GM21528 (cell line): ENCODE results near the gene UVRAG.

ENCODE experiments used
- ATAC-seq: cut with Tn5 transposase; IDR thresholded peaks from one replicate; pipeline ENCODE4 v1.9.1; 2021; ENCODE audit warnings: mild to moderate bottlenecking, moderate library complexity; ENCODE audit not compliant: unreplicated experiment, low FRiP score

UVRAG gene

DNA sequence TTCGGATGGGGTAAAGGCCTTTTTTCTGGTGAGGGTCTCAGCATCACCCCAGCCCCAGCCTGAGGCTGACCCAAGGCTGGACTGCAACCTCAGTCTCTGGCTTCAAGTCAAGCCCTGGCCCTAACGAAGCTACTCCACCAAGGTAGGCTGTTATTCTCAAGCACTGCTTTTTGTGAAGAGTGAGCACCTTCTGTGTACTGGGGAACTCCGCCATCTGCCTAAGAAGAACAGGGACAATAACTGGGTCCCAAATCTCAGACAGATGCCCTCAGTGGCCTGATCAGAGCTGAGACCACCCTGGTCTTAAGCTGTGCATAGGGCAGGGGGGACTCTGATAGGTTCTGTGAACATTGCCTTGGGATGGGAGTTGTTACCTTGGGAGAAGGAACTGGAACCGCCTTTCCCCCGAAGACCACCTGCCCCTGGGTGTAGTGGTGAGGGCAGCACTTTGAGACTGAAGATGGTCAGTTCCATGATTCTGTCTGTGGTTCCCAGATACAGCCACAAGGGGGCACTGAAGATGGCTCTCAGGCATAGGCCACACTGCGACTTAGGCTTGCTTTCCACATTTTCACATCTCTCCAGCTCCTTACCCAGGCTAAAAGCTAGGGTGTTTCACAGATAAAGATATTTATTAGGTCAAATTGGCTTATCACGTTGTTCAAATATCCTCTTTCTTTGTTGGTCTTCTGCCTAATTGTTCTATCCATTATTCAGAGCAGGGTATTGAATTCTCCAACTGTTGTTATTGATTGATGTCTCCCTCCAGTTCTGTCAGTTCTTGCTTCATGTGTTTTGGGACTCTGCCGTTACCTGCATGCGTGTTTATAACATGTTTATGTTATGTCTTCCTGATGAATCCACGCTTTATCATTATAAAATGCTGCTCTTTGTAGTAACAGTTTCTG is 11.8 kb upstream of the UVRAG start:
- ATAC-seq: peak; percentile 62

DNA sequence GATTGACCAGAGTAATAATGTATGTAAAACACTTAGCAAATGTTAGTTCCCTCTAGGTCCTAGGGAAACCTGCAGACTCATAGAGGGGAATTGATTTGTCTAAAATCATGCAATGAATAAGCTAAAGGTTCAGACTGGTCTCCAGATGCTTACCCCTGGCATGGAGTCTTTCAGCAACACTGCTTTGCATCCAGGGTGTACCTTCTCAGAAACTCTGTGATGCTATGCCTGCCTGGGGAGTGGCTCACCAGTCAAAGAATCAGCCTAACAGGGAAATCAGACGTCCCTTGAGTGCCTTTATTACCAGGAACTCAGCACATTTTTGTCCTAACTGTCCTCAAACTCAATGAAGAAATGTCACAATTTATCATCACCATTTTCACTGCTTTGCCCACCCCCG is 5.9 kb upstream of the UVRAG start:
- ATAC-seq: no peak

DNA sequence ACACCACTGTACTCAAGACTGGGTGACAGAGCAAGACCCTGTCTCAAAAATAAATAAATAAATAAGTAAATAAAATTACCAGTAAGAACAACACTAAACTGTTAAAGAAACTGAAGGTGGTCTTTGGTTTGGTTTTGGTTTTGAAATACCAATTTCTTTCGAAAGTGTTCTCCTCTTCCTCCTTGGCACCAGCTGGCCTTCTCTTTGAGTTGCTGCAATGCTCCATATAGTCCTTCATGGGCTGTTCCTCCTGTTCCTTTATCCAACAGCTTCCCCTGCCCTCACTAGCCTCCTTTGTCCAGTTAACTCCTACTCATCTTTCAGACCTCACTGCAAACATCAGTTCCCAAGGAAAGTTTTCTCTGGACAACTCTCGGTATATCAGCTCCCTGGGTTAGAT is 5.0 kb upstream of the UVRAG start:
- no peak for ATAC-seq

DNA sequence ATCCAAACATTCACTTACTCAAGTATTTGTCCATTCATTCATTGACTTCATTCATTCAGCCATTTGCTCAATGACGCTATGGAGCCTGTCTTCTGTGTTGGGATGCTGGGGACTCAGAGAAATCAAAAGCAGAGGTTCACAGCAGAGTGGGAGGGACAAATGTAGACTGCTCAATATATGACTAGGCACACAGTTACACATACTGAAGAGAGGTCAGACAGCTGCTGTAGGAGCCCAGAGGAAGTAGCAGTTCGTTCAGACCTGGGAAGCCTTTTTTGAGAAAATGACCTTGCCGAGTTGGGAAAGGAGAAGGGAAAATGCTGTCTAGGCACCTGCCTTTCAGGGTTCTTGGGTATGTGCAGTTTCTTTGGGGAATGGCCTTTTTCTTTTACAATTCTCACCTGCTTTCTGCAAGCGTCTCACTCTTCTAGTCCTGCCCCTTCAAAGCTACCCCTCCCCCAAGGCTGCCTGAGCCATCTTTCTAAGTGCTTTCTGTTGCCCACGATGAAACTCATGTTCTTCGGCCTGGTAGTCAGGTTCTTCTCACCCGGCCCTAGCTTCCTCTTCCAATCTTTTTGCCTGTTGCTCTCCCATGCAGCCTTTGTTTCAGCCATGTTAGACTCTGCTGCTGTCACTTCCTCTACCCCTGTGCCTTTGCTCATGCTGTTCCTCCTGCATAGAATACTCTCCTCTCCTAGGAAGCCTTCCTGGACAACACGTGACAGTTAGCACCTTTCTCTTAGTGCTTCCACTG is 4.2 kb upstream of the UVRAG start:
- no peak for ATAC-seq

DNA sequence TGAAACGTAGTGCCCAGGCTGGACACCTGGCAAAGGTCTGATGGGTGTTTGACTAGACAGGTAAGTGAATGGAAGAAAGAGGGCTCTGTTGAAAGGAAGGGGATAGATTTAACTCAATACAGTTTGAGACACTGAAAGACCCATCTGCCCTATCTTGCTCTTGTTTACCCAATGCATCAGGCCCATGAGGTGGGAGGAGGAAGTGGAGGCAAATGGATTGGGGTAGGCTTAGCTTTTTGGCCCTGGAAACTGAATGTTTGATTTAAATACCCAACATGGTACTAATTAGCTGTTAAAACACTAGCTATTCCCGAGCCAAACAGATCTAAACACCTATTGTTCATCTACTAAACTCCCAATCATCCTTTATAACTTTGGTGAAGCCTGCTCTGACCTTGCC is 3.5 kb upstream of the UVRAG start:
- ATAC-seq: no peak

DNA sequence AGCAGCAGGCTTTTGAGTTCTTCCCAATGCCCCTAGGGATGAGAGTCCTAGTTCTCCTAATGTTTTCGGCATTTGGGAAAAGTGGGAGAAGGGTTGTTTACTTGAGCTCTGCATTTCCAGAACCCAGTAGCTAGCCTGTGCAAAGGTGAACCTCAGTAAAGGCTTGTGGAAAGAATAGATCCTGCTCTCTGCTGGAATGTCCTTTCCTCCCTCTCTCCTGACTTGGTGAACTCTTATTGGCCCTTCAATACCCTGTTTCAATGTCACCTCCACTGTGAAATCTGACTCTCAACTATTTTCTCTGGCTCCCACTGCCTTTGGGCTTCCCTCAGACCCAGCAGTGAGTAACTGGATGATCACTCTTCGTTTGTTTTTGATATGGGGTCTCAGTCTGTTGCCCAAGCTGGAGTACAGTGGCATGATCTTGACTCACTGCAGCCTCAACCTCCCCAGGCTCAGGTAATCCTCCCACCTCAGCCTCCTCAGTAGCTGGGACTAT is 2.4 kb upstream of the UVRAG start:
- no peak for ATAC-seq

DNA sequence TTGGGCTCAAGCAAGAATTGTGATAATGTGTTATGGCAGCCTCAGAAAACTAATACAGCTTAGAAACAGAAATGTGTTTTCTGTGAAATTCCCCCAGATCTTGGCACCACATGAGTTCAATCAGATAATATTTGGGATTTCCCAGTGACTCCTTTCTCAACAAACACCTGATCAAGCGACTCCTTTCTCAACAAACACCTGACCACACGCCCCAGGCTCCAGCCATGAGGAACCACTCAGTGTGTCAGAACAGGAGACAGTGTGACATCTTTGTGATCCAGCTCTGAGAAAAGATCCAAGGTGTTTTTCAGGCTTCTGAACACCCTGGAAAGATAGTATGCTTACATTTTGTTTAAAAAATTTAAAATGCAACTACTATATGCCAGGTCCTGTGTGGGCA is 1.9 kb upstream of the UVRAG start:
- ATAC-seq: no peak

DNA sequence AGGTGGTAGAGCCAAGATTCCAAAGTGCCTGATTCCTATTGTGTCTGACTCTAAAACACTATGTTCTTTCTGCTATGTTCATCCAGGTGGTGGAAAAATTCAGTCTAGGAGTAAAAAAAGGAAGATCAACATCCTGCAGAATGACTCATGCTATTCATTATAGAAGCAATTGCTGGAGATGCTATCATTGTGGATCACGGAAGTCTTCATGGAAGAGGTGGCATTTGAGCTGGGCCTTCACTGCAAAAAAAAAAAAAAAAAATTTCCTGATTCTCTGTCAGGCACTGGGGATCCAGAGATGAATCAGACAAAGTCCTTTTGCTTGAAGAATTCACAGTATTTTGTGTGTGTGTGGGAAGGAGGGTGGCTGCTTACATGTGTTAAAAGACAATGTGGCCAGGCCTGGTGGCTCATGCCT is 1.4 kb upstream of the UVRAG start:
- ATAC-seq: no peak

DNA sequence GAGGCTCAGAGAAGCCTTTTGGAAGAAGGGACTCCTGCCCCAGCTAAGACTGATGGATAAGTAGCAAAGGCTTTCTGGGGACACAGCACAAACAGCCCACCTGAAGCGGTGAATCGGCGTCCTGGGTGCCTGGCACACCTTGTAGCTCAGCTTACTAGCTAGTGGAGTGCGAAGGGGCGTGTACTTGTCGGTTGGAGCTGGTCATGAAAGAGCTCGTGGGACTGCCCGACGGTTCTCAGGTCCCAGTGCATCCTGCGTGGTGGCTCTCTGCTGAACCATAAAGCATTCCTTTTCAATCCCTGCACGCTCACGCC is 690 bp upstream of the UVRAG start:
- ATAC-seq: peak; percentile 29

DNA sequence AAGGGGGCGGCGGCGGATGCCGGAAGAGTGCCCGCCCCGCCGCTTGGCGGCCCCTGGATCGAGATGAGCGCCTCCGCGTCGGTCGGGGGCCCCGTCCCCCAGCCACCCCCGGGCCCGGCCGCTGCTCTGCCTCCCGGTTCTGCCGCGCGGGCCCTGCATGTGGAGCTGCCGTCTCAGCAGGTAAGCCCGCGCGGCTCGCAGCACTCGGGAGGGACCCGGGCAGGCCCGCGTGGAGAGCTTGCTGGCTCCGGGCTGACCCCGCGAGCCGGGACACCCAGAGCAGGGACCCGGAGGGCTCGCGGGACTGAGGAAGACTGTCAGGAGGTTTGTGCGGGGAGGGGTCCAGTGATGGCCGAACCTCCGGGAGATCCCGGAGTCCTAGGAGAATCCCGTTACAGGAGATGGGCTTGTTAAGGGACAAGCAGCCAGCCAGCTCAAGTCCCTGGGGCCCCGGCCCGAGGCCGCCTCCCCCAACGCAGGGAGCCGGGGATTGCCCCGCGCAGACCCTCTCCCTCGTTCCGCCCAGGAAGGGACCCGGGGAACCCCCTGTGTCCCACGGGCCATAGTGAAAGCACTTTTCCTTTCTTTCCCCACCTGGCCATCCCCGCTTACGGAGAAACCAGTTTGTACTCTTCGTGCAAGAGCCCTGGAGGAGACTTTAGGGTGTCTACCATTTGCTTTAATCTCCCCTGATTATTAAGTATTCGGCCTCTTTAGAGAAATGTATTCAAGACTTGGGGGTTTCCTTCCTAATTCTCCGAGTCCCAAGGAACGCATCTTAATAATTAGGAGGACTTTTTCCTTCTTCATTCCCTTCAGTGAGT is 547 bp downstream of the UVRAG start:
- ATAC-seq: peak; percentile 14

DNA sequence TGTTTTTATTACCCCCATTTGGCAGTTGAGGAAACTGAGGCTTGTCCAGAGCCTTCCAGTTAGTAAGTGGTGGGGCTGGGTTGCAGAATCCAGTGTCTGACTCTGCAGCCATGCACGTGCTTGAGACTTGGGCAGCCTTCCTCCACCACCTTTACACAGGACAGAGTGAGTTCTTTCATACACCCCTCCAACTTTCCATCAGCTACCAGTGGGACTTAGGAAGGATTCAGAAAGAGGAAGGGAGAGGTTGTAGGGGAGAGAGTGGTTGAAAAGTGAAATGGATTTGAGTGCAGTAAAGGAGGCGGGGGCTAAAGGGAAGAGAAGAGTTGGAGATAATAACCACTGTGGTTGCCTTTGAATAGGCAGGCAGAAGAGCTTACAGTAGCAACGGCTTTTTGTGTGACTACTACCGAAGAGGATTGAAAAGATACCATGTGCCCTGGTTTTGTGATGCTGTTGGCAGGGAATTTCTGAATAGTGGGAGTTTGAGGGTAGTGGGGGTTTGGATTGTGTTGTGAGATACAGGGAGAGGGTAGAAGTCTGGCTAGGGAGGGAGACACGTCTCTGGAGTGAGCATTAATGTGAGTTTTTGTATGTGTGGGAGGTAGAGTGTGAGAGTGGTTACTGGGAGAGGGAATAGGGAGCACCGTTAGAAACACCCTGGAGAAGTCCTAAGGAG is 1.7 kb downstream of the UVRAG start:
- ATAC-seq: no peak

DNA sequence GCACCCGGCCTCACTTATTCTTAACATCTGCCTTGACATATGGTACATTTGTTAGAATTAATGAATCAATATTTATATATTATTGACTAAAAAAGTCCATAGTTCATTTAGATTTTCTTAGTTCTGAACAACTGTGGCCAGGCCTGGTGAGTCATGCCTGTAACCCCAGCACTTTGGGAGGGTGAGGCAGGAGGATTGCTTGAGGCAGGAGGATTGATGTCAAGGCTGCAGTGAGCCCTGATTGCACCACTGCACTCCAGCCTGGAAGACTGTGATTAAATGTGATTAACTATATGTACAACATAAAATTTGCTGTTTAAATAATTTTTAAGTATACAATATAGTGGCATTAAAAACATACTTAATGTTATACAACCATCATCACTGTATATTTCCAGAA is 5.6 kb downstream of the UVRAG start:
- no peak for ATAC-seq

DNA sequence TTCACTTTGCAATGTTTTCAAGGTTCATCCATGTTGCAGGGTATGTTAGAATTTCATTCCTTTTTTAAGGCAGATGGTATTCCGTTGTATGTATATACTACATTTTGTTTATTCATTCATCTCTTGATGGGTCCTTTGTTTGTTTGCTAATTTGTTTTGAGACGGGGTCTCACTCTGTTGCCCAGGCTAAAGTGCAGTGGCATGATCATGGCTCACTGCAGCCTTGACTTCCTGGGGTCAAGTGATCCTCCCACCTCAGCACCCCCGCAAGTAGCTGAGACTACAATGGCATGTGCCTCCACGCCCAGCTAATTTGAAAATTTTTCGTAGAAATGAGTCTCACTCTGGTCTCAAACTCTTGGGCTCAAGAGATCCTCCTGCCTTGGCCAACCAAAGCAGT is 6.2 kb downstream of the UVRAG start:
- ATAC-seq: no peak

DNA sequence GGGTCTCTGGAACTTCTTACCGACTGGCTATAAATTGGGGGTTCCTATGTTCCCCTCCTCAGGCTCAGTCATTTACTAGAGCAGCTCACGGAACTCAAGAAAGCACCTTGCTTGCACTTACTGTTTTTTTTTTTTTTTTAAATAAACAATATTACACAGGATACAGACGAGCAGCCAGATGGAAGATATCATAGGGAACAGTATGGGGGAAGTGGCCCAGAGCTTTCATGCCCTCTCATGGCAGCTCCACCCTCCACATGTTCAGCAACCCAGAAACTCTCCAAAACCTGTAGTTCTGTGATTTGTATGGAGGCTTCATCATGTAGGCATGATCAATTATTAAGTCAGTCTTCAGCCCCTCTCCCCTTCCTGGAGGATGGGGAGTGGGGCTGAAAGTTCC is 7.5 kb downstream of the UVRAG start:
- ATAC-seq: no peak

DNA sequence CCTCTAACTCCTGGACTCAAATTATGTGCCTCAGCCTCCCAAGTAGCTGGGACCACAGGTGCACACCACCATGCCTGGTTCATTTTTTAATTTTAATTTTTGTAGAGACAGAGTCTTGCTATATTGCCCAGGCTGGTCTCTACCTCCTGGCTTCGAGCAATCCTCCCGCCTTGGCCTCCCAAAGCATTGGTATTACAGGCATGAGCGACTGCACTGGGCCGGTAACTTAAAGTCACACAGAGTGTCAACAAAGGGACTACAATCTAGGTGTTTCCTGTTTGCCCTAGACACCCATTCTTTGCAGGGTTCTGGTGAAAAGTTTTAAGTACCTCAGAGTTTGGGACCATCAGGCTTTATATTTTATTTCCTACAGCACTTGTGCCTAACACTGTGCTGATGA is 8.4 kb downstream of the UVRAG start:
- ATAC-seq: no peak

DNA sequence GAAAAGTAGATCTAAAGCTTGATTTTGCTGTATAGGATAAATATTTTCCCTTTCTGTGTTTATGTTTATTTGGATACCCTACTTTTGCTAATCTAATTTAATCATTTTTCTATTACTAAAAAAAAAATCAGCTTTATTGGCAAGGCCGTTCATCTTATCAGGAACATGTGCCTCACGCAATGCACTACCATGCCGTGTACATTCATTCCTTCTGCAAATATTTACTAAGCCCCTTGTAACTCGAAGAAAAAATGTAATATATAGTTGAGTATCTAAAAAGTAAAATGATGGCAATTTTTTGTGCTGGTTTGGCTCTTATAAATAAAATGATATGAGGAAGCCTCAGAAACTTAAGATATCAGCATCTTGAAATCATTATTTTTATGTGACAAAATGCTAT is 8.9 kb downstream of the UVRAG start:
- peak; percentile 11 for ATAC-seq

DNA sequence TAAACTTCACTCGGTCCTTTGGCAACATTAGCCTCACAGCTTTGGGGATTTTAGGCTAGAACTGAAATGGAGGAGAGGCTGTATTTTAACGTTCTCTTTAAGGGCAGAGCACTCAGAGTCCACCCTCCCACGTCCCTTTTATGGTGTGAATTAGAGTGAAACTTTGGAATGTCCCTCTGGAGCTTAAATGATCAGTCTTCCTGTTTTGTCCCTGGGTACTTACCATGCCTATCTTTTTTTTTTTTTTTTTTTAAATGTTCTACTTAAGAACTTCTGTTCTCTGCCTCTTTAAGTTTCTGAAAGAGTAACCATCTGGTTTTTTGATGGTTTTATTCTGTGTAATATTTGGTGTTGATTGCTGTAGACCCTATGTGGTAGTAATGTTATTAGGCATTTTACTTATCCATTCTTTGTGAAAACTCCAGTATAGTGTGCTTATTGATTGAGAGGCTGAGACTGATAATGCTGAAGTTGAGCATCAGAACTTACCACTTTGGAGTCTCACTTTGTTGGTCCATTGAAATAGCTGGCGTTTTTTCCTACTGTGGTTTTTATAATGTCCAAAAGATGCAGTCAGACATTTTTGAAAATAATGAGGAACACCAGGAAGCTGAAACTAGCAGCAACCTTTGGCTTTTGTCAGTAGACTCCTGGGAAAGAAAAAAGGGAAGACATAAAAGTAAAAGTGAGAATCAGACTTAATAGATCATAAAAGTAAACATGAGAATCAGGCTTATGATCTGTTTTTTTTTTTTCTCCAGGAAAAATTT is 11.6 kb downstream of the UVRAG start:
- ATAC-seq: no peak

DNA sequence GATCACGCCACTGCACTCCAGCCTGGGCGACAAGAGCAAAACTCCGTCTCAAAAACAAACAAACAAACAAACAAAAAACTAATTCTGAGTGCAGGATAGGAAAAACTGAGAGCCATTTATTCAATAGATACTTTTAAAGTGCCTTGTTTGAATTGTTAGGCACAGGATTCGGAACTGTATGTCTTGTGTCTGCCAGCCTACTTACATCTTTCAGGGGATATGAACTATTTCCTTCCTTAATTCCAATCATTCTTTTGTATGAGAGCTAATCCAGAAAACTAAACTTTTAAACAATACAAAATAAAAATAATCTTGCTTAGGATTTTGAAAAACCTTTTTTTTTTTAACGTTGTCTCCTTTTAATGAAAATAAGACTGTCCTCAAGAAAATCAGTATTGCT is 12.6 kb downstream of the UVRAG start:
- no peak for ATAC-seq

DNA sequence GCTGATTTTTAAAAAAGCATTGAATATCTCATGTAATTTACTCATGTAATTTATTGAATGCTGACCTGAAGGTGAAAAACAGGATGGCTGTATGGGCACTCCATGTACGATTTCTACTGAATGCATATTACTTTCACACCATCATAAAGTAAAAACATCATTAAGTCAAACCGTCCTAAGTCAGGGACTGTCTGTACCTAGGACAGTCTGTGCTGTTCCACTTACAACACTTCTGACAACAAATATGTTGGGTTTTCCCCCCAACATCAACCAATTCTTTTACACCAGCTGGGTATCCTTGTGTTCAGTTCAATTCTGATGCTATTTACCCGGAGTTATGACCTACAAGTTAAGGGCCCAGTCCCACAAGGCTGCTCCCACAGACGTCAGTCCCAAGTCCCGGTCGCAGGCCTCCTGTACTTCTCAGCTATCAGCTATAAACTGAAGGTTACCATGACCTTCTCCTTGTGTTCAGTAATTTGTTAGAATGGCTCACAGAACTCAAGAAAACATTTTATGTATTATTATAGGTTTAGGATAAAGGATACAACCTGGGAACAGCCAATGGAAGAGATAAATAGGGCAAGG is 17.0 kb downstream of the UVRAG start:
- no peak for ATAC-seq
